Testis (tissue), 2 donors: ENCODE data around the gene EME1.
"Not testable (repeated sequence)": the region's sequence is repeated elsewhere in the genome, so short reads cannot be mapped to it uniquely, and the experiment has no call there.

Experiments used
- POLR2A ChIP-seq: fragments of 450-650 bp; IDR thresholded peaks from one replicate; pipeline ENCODE4 v1.6.1; 2017; ENCODE audit warnings: antibody characterized with exemption, mild to moderate bottlenecking, moderate library complexity
- TF ChIP-seq, protein P1 (sequence below), 3 experiments: fragments of 450-650 bp in 2 of 3; fragments of 200-600 bp in 1 of 3; sonication (generic) in 1 of 3; IDR thresholded peaks; one replicate each; pipeline ENCODE4 v1.5.1; 2016 to 2019; ENCODE audit warnings: antibody characterized with exemption in 3 of 3, mild to moderate bottlenecking in 2 of 3, moderate library complexity in 1 of 3

DNA sequence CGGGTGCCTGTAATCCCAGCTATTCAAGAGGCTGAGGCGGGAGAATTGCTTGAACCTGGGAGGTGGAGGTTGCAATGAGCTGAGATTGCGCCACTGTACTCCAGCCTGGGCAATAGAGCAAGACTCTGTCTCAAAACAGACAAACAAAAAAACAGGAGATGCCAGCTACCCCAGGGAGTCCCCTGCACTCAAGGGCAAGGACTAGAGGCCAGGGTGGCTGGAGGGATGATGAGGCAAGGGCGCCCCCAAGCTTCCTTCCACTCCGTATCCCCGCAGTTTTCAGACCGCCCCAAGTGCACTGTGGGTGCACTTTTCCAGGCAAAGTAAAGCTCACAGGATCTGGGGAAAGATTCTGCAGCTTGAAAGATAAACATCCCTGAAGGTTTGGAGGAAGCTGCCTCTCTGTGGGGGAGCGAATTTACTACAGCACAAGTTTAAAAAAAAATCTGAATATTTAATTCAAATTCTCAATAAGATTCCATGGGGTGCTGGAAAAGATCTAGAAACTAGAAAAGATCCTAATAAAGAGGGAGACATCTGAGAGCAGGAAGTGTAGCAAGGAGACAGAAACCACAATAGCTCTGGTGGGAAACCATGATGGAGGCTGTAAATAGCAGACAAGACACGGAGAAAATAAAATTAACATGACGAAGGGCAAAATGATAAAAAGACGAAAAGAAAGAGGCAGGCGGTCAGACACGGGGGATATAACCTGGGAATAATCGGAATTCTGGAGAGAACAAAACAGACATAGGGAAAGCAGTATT lies 39.6 kb upstream of the EME1 start:
- not testable (repeated sequence) for TF ChIP-seq POLR2A
- TF ChIP-seq, protein P1, sequence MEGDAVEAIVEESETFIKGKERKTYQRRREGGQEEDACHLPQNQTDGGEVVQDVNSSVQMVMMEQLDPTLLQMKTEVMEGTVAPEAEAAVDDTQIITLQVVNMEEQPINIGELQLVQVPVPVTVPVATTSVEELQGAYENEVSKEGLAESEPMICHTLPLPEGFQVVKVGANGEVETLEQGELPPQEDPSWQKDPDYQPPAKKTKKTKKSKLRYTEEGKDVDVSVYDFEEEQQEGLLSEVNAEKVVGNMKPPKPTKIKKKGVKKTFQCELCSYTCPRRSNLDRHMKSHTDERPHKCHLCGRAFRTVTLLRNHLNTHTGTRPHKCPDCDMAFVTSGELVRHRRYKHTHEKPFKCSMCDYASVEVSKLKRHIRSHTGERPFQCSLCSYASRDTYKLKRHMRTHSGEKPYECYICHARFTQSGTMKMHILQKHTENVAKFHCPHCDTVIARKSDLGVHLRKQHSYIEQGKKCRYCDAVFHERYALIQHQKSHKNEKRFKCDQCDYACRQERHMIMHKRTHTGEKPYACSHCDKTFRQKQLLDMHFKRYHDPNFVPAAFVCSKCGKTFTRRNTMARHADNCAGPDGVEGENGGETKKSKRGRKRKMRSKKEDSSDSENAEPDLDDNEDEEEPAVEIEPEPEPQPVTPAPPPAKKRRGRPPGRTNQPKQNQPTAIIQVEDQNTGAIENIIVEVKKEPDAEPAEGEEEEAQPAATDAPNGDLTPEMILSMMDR (IDR thresholded peaks at IDR 0.05) = not testable (repeated sequence)
